AG09319 (cell line): ENCODE measurements around the gene TMEM218.

Experiments
- DNase-seq: peaks from one replicate; pipeline ENCODE4 v3.0.0-alpha.2; 2010; ENCODE audit warnings: low read depth; ENCODE audit errors: extremely low read depth
- TF ChIP-seq, protein P1 (sequence below): IDR thresholded peaks from 2 replicates; pipeline ENCODE4 v1.5.1; 2011; ENCODE audit warnings: low read depth, mild to moderate bottlenecking, inconsistent platforms, low read length, moderate library complexity

Gene TMEM218

DNA sequence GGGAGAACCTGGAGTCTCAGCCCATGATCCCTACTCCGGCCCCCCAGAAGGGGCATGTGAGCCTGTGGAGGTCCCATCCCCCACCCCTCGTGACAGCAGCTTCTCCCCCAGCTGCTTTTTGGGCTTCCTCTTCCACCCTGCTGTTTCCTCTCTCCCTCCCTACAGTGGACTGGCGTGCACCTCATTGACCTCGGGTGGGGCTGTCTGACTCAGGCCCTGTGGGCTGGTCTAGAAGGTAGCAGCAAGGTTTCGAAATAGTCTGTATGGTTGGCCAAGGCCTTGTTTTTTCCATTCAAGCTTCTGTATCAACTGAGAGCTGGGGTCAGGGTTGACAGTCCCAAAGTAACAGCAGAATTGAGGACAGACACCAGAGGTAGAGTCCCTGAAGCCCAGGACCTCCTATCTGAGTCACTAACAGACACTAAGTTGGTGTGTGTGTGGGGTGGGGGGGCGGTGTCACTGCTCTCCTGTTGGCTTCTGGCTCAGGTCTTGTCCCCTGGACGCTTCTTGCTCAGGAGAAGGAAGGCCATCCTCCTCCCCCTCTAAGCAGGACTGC is 40.6 kb downstream of the TMEM218 start:
- DNase-seq: no peak
- TF ChIP-seq, protein P1, sequence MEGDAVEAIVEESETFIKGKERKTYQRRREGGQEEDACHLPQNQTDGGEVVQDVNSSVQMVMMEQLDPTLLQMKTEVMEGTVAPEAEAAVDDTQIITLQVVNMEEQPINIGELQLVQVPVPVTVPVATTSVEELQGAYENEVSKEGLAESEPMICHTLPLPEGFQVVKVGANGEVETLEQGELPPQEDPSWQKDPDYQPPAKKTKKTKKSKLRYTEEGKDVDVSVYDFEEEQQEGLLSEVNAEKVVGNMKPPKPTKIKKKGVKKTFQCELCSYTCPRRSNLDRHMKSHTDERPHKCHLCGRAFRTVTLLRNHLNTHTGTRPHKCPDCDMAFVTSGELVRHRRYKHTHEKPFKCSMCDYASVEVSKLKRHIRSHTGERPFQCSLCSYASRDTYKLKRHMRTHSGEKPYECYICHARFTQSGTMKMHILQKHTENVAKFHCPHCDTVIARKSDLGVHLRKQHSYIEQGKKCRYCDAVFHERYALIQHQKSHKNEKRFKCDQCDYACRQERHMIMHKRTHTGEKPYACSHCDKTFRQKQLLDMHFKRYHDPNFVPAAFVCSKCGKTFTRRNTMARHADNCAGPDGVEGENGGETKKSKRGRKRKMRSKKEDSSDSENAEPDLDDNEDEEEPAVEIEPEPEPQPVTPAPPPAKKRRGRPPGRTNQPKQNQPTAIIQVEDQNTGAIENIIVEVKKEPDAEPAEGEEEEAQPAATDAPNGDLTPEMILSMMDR: no peak

DNA sequence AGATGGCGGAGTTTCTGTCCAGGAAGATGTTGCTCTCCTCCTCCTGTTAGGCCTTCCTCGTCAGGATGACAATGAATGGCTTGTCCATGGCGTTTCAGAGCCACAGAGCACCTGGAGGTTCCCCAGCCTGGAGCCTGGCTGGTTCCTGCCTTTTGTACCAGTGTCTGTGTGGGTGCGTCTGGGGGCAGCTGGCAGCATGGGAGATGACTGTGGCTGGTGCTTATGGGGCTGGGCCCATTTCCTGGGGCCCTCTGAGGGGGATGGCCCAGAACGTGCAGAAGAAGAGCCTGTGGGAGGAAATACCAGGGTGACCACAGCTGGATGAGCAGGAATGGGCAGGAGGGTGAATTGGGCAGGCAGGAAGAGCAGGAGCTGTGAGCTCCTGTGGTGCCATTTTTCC is 41.6 kb downstream of the TMEM218 start:
- TF ChIP-seq, protein P1: no peak
- DNase-seq: no peak

DNA sequence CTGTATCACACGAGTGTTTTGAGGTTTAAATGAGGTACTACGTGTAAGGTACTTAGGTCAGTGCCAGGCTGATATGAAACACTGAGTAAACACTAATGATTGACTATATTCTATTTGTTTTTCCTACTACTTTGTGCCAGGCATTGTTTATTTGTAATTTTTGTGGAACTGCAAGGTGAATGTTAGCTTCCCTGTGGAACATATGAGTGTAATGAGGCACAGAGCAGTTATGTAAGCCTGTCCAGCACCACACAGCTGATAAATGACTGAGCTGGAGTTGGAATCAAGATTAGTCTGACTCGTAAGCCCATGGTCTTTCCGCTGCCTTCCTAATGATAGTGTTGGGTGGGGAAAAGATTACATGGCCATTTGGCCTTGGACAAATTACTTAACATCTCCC is 42.4 kb downstream of the TMEM218 start:
- DNase-seq: no peak
- TF ChIP-seq, protein P1: no peak

DNA sequence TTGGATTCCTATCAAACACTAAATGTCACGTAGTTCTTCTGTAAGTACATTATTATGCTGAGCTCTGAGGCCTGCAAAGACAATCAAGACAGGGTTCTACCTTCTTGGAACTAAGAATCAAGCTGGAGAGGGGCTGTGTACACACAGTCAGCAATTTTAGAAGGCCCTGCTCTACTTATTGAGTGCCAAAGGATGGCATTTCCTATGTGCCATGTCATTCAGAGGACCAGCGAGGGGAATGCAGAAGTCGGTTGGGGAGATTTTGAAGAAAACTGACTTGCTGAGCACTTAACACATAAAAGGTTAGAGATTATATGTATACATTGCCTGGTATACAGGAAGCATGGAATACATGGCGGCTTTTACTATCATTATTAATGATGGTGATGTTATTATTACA is 43.1 kb downstream of the TMEM218 start:
- TF ChIP-seq, protein P1: no peak
- DNase-seq: no peak

DNA sequence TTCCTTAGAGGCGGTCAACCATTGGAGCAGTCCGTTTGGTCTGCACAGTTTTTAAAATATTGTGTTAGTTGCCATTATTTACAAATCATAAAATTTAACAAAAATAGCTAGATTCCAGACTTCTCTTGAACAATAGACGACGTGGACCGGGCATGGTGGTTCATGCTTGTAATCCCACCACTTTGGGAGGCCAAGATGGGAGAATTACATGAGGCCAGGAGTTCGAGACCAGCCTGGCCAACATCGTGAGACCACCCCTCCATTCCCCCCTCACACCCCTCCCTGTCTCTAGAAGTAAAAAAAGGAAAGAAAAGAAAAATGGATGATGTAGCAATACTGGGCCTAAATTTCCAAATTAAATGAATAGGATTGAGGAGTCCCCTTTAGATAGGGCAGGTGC is 47.4 kb downstream of the TMEM218 start:
- TF ChIP-seq, protein P1: no peak
- DNase-seq: no peak

DNA sequence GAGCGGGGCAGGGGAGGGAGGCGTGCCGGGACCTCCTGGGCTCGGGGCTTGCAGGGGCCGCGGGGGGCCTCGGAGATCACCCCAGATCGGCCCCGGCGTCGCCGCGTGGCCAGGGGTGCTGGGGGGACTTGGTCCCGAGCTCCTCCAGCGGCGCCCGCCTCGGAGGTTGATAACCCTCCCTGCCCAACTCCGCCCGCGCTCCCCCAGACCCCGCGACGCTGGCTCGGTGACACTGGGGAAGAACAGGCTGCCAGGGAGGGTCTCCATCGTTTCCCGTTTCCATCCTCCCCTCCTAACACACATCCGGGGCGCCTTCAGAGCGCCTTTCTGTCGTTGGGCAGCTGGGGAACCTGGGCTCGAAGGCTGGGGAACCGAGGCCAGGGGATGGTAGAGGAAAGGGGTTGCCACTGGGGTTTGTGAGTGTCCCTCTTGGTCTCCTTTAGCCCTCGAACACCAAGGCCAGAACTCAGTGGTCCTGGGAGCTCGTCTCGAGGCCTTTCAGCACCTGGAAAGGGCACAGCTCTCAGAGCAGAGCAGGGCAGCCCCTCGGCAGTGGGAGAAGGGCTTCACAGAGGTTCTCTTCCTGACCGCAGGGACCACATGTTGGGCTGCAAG is 47.9 kb downstream of the TMEM218 start:
- no peak for DNase-seq
- TF ChIP-seq, protein P1: no peak

DNA sequence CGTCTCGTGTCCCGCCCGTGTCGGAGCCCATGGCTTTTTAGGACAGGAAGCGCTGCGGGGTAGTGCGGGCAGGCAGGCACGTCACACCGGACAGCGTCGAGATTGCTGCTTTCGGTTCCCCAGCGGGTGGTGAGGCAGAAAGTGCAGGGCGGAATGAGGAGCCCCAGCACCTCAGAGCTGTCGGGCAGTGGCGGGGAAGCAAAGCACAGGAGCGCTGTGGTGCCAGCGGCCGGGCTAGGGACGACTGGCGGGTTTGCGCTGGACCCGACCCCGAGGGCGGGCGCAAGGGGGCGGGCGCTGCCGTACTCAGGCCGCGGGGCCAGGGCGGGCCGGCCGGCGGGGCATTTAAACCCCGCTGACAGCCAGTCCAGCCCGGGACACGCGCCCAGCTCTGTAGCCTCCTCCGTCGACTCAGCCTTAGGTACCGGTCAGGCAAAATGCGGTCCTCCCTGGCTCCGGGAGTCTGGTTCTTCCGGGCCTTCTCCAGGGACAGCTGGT is 48.4 kb downstream of the TMEM218 start, which contains the start of gene SLC37A2:
Gene SLC37A2 (plus strand): TSS at position 375 of the 498 bp plus-strand sequence. CDS start 63 bp downstream, at position 438.
- TF ChIP-seq, protein P1: no peak; the same call in none of the 2 replicates
- no peak for DNase-seq
